SK-N-SH (cell line): ENCODE data around the gene CTAGE4.
"Not testable (repeated sequence)": the region's sequence is repeated elsewhere in the genome, so short reads cannot be mapped to it uniquely, and the experiment has no call there.

Source experiments
- EP300 ChIP-seq, 2 experiments: IDR thresholded peaks; 2 replicates each; pipeline versions ENCODE4 v1.4.0 to v1.6.1; 2012; ENCODE audit warnings: borderline replicate concordance in 1 of 2, low read depth in 1 of 2, low read length in 1 of 2
- EZH2phosphoT487 ChIP-seq: fragments of 200-600 bp; sonication (generic); IDR thresholded peaks from 2 replicates; pipeline ENCODE4 v1.6.1; 2017; ENCODE audit warnings: low read depth, mixed run types, mild to moderate bottlenecking, antibody characterized with exemption, moderate library complexity, borderline replicate concordance
- GATA2 ChIP-seq: sonication (generic); formaldehyde crosslinking; IDR thresholded peaks from 2 replicates; pipeline ENCODE4 v1.5.0; 2020; ENCODE audit warnings: mild to moderate bottlenecking, missing genetic modification reagents
- NRF1 ChIP-seq: IDR thresholded peaks from 2 replicates; pipeline ENCODE4 v1.6.1; 2012; ENCODE audit warnings: low read depth, mild to moderate bottlenecking, low read length
- POLR2AphosphoS5 ChIP-seq: IDR thresholded peaks from 2 replicates; pipeline ENCODE4 v1.6.1; 2012; ENCODE audit warnings: low read depth, low read length
- SMC3 ChIP-seq: IDR thresholded peaks from 2 replicates; pipeline ENCODE4 v1.6.1; 2012; ENCODE audit warnings: low read depth, low read length, improper control_type of control experiment
- TAF1 ChIP-seq: IDR thresholded peaks from 2 replicates; pipeline ENCODE4 v1.6.1; 2012; ENCODE audit warnings: low read depth, mild to moderate bottlenecking, low read length, moderate library complexity, borderline replicate concordance
- TF ChIP-seq, protein P1 (sequence below): fragments of 200-600 bp; sonication (generic); IDR thresholded peaks from 2 replicates; pipeline ENCODE4 v1.6.1; 2017; ENCODE audit warnings: antibody characterized with exemption, mild to moderate bottlenecking, moderate library complexity
- TF ChIP-seq, protein P2 (sequence below): IDR thresholded peaks from 2 replicates; pipeline ENCODE4 v1.6.1; 2012; ENCODE audit warnings: mild to moderate bottlenecking, low read depth, low read length, moderate library complexity
- TF ChIP-seq, protein P3 (sequence below): fragments of 150-350 bp; IDR thresholded peaks from 2 replicates; pipeline ENCODE4 v1.6.1; 2016; ENCODE audit warnings: mild to moderate bottlenecking, low read depth, low read length

DNA sequence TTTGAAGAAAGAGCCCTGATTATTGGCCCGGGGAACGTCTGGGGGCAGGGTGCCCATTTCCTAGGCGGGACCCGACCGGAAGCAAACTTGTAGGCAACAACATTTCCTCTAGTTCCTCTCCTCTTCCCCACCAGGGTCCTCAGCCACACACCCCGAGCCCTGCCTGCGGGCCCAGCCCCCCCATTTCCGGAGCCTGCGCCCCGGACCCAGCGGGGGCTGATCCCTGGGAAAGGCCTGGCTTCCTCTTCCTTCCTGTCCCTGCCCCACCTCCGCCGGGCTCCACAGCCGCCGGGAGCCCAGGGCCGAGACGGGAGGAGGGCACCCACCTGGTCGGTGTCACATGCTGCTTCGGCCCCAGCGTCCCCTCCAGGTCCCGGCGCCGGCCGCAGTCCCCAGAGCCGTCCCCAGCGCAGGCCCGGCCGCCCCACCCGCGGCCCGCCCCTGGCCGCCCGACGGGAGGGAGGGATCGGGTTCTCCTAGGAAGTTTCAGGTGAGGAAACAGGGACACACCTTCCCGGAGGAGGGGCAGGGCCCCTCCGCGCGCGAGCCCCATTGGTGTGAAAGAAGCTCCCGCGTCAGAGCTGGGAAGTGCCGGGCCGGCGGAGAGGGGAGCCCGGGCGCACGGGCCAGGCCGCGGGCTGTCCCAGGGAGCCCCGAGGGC lies 12.1 kb downstream of the CTAGE4 start, which contains the start of gene ARHGEF35:
- not testable (repeated sequence) for TF ChIP-seq EP300 (IDR thresholded peaks at IDR 0.05; ENCODE audit: borderline replicate concordance in 1 of 2, low read depth in 1 of 2, low read length in 1 of 2); SMC3; EZH2phosphoT487; TAF1; GATA2 (CRISPR knock-in tag); POLR2AphosphoS5; NRF1
- TF ChIP-seq, protein P1, sequence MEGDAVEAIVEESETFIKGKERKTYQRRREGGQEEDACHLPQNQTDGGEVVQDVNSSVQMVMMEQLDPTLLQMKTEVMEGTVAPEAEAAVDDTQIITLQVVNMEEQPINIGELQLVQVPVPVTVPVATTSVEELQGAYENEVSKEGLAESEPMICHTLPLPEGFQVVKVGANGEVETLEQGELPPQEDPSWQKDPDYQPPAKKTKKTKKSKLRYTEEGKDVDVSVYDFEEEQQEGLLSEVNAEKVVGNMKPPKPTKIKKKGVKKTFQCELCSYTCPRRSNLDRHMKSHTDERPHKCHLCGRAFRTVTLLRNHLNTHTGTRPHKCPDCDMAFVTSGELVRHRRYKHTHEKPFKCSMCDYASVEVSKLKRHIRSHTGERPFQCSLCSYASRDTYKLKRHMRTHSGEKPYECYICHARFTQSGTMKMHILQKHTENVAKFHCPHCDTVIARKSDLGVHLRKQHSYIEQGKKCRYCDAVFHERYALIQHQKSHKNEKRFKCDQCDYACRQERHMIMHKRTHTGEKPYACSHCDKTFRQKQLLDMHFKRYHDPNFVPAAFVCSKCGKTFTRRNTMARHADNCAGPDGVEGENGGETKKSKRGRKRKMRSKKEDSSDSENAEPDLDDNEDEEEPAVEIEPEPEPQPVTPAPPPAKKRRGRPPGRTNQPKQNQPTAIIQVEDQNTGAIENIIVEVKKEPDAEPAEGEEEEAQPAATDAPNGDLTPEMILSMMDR: not testable (repeated sequence)
- TF ChIP-seq, protein P2, sequence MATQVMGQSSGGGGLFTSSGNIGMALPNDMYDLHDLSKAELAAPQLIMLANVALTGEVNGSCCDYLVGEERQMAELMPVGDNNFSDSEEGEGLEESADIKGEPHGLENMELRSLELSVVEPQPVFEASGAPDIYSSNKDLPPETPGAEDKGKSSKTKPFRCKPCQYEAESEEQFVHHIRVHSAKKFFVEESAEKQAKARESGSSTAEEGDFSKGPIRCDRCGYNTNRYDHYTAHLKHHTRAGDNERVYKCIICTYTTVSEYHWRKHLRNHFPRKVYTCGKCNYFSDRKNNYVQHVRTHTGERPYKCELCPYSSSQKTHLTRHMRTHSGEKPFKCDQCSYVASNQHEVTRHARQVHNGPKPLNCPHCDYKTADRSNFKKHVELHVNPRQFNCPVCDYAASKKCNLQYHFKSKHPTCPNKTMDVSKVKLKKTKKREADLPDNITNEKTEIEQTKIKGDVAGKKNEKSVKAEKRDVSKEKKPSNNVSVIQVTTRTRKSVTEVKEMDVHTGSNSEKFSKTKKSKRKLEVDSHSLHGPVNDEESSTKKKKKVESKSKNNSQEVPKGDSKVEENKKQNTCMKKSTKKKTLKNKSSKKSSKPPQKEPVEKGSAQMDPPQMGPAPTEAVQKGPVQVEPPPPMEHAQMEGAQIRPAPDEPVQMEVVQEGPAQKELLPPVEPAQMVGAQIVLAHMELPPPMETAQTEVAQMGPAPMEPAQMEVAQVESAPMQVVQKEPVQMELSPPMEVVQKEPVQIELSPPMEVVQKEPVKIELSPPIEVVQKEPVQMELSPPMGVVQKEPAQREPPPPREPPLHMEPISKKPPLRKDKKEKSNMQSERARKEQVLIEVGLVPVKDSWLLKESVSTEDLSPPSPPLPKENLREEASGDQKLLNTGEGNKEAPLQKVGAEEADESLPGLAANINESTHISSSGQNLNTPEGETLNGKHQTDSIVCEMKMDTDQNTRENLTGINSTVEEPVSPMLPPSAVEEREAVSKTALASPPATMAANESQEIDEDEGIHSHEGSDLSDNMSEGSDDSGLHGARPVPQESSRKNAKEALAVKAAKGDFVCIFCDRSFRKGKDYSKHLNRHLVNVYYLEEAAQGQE: not testable (repeated sequence)
- TF ChIP-seq, protein P3, sequence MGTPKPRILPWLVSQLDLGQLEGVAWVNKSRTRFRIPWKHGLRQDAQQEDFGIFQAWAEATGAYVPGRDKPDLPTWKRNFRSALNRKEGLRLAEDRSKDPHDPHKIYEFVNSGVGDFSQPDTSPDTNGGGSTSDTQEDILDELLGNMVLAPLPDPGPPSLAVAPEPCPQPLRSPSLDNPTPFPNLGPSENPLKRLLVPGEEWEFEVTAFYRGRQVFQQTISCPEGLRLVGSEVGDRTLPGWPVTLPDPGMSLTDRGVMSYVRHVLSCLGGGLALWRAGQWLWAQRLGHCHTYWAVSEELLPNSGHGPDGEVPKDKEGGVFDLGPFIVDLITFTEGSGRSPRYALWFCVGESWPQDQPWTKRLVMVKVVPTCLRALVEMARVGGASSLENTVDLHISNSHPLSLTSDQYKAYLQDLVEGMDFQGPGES: not testable (repeated sequence)
